Body of pancreas (tissue), 4 donors: ENCODE results near the gene PLEKHA8.

ENCODE experiments used
- POLR2A ChIP-seq, 3 donors: fragments of 450-650 bp; IDR thresholded peaks; one replicate each; pipeline ENCODE4 v1.6.1; 2016; ENCODE audit warnings: antibody characterized with exemption in 3 of 3, mild to moderate bottlenecking in 2 of 3
- TF ChIP-seq, protein P1 (sequence below), 7 experiments: fragments of 450-650 bp in 4 of 7; fragments of 200-600 bp in 3 of 7; sonication (generic) in 3 of 7; IDR thresholded peaks; one replicate each; pipeline ENCODE4 v1.5.1; 2016 to 2019; ENCODE audit warnings: antibody characterized with exemption in 7 of 7

DNA sequence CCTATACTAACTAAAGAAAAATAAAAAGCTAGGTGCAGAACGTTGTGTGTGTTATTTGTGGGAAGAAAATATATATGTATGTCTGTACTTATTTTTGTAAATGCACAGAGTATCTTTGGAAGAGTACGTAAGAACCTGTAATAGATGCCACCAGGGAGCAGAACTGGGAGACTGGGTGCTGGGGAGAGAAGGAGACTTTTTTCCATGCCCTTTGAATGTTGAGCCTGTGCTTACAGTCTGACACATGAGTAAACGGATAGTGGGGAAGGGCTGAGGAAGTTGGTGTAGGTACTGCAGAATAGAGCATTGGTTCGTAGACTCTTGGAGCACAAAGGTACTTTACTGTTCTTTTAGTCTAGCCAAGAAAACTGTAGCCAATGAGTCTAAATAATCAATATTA, 37.3 kb upstream of the PLEKHA8 start:
- TF ChIP-seq POLR2A (IDR thresholded peaks at IDR 0.05): no peak
- TF ChIP-seq, protein P1, sequence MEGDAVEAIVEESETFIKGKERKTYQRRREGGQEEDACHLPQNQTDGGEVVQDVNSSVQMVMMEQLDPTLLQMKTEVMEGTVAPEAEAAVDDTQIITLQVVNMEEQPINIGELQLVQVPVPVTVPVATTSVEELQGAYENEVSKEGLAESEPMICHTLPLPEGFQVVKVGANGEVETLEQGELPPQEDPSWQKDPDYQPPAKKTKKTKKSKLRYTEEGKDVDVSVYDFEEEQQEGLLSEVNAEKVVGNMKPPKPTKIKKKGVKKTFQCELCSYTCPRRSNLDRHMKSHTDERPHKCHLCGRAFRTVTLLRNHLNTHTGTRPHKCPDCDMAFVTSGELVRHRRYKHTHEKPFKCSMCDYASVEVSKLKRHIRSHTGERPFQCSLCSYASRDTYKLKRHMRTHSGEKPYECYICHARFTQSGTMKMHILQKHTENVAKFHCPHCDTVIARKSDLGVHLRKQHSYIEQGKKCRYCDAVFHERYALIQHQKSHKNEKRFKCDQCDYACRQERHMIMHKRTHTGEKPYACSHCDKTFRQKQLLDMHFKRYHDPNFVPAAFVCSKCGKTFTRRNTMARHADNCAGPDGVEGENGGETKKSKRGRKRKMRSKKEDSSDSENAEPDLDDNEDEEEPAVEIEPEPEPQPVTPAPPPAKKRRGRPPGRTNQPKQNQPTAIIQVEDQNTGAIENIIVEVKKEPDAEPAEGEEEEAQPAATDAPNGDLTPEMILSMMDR (IDR thresholded peaks at IDR 0.05): no peak
